RPMI7951 (cell line): ENCODE measurements around the gene PTGER4. TPM values are rescaled to one million over a fixed set of nuclear protein-coding genes. Genes with fewer than 3 reads are reported as not detected.
"Not testable (repeated sequence)": the region's sequence is repeated elsewhere in the genome, so short reads cannot be mapped to it uniquely, and the experiment has no call there.

Source experiments
- DNase-seq: peaks from one replicate; pipeline ENCODE4 v3.0.0-alpha.2; 2012; ENCODE audit warnings: low read depth
- total RNA-seq: library from RNA; depleted of rRNA; stranded (reverse); fragments of >200 nt; shearing (Covaris generic); gene quantifications from 2 replicates; pipeline ENCODE4 v1.2.3, GENCODE V29; 2014; rRNA removed

Gene PTGER4
- 1.2 and 2.2 TPM in 2 replicates for total RNA-seq

GRCh38 chr5:40679913-40680681 is at the start of gene PTGER4:
Gene PTGER4 (plus strand): TSS chr5:40679915. CDS start chr5:40680994, 1,079 bp downstream.
- DNase-seq, result no peak

- DNase-seq, result no peak
Measured at GRCh38 chr5:40630126-40630525, 49.6 kb upstream of the PTGER4 start.

DNA sequence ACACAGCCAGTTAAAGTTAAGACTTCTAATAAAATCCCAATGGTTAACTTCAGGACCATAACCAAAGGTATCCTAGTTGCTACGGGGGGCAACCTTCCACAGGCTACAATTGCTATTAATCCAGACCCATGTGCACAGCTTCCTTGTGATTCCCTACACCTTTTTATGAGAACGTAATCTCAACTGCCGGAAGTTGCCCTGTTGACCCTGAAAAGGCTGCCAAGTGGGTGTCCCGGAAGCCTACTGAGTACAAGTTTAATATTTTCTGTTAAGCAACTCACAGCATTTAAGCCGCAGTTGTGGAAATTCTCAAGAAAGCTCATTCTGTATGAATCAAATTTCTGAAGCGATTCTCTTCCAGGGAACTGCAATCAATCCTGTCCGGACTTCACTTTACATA is 48.5 kb upstream of the PTGER4 start:
- DNase-seq, result no peak

DNA sequence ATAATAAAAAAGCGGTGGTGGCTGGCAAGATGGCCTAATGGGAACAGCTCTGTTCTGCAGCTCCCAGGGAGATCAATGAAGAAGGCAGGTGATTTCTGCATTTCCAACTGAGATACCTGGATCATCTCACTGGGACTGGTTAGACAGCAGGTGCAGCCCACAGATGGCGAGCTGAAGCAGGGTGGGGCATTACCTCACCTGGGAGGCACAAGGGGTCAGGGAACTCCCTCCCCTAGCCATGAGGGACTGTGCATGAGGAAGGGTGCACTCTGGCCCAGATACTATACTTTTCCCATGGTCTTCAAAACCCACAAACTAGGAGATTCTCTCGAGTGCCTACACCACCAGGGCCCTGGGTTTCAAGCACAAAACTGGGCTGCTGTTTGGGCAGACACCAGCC is 45.6 kb upstream of the PTGER4 start:
- DNase-seq, result no peak

DNA sequence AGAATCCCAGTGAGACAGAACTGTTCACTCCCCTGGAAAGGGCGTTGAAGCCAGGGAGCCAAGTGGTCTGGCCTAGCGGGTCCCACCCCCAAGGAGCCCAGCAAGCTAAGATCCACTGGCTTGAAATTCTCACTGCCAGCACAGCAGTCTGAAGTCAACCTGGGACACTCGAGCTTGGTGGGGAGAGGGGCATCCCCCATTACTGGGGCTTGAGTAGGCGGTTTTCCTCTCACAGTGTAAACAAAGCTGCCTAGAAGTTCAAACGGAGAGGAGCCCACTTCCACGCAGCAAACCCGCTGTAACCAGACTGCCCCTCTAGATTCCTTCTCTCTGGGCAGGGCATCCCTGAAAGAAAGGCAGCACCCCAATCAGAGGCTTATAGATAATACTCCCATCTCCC is 45.1 kb upstream of the PTGER4 start:
- DNase-seq, result no peak

- not testable (repeated sequence) for DNase-seq
Measured at GRCh38 chr5:40639531-40639930, 40.2 kb upstream of the PTGER4 start.

GRCh38 chr5:40646266-40646665 is 33.4 kb upstream of the PTGER4 start:
- no peak for DNase-seq

- no peak for DNase-seq
Measured at GRCh38 chr5:40648150-40648549, 31.6 kb upstream of the PTGER4 start.

GRCh38 chr5:40649463-40650030 is 30.2 kb upstream of the PTGER4 start:
- no peak for DNase-seq

DNA sequence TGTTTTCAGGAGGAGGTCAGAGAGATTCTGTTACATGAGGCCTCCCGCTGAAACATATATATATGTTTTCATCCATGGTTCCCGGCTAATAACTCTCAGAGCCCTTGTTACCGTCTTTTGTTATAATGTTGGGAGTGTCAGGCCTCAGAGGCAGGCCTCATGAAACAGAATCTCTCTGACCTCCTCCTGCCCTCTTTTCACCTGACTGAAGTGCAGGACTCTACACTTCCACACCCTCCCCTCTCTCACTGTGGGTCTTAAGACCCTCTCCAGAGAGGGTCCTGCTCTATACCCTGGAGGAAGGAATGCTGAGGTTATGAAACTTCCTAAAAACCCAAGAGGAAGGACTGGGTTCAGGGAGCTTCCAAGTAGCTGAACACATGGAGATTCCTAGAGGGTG is 28.5 kb upstream of the PTGER4 start:
- DNase-seq, result no peak

- no peak for DNase-seq
Measured at GRCh38 chr5:40652441-40653220, 27.1 kb upstream of the PTGER4 start.

DNA sequence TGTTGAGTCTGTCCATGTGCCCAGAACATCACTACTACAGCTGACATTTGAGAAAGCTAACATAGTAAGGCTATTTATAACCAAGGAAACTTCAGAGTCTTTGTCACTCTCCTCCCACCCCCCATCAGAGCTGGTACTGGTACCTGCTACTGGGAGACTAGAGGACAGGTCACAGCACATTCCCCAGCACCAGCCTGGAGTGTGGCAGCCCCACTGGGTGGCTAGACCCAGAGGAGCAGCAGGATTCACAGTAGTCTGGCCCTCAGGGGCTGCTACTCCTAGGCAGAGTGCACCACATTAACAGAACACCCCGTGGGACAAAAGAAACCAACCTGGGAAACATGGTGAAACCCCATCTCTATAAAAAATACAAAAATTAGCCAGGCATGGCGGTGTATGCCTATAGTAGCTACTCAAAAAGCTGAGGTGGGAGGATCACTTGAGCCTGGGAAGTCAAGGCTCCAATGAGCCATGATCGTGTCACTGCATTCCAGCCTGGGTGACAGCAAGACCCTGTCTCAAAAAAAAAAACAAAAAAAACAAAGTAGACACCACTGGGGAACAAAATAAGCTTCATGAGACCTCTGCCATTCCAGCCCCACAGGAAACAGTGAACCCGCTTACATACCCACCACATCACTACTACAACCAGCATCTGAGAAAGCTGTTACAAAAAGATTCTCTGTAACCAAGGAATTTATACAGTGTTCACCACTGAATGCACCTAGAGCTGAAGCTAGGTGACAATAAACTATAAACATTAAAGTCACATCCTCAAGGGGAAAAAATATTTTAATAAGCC is 26.3 kb upstream of the PTGER4 start:
- DNase-seq, result no peak

DNA sequence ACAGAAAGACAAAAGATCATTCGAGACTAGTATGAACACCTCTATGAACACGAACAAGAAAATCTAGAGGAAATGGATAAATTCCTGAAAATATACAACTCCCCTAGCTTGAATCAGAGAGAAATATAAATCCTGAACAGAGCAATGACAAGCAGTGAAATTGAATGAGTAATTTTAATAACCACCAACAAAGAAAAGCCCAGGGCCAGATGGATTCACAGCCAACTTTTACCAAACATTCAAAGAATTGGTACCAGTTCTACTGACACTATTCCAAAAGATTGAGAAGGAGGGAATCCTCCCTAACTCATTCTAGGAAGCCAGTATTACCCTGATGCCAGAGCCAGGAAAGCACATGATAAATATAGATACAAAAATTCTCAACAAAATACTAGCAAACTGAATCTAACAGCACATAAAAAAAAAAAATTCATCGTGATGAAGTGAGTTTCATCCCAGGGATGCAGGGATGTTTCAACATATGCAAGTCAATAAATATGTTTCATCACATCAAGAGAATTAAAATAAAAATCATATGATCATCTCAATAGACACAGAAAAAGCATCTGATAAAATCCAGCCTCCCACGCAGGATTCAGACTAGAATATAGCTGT is 25.2 kb upstream of the PTGER4 start:
- DNase-seq, result peak; percentile 7

DNA sequence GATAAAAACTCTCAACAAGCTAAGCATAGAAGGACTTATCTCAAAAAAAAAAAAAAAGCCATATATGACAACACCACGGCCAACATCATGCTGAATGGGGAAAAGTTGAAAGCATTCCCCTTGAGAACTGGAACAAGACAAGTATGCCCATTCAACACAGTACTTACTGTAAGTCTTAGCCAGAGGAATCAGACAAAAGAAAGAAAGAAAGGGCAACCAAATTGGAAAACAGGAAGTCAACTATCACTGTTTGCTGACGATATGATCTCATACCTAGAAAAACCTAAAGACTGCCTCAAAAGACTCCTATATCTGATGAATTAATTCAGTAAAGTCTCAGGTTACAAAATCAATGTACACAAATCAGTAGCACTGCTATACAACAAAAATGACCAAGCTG is 24.6 kb upstream of the PTGER4 start:
- DNase-seq, result no peak

DNA sequence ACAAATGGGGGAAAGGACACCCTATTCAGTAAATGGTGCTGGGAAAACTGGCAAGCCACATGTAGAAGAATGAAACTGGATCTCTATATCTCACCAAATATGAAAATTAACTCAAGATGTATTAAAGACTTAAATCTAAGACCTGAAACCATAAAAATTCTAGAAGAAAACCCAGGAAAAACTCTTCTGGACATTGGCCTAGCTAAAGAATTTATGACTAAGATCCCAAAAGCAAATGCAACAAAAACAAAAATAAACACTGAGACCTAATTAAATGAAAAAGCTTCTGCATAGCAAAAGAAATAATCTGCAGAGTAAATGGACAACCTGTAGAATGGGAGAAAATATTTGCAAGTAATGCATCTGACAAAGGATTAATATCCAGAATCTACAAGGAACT is 23.6 kb upstream of the PTGER4 start:
- not testable (repeated sequence) for DNase-seq

DNA sequence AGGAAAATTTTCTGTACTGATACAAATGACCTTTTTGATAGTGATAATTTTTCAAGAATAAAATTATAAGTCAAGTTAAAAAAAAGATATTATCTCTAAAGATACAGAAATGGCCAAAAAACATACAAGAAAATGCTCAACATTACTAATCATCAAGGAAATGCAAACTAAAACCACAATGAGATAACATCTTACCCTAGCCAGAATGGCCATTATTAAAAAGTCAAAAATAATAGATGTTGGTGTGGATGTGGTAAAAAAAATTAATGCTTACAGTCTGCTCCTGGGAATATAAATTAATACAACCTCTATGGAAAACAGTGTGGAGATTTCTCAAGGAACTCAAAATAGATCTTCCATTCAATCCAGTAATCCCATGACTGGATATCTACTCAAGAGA is 22.9 kb upstream of the PTGER4 start:
- DNase-seq, result no peak

DNA sequence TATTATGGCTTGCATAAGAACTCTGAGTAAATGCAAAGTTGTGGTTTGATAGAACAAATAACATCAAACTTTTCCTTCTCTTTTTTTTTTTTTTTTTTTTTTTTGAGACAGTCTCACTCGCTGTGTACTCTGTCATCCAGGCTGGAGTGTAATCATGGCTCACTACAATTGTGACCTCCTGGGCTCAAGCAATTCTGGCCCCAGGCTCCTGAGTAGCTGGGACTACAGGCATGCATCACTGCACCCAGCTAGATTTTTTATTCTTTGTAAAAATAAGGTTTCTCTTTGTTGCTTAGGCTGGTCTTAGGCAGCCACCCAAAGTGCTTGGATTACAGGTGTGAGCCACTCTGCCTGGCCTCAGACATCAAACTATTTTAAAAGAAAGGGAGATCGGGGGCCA is 19.0 kb upstream of the PTGER4 start:
- no peak for DNase-seq

DNA sequence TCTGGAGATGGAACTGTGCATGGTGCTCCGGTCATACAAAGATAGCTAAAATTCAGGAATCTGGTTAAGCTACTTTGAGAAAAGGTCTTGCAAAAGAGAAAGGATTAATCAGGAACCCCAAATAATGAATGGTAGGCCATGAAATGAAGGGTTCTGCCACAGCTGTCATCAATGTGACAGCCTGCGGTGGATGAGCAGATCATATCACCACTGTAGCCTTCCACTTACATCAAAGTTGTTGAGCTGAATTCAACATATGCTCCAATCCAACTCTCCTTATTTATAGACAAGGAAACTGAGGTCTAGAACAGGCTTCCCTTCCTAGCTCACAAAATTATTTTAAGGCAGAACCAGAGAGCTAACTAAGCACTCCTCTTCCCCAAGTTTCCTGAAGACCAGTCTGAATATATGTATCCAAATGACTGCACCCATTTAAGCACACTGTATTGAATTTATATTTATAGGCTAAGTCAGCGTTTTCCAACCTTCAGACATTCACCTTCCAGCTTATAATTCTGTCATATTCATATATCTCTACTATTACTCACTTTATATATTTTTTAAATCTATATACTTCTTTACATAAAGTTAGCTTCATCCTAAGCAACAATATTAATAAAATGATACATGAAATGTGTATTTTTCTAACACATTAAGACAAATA is 13.9 kb upstream of the PTGER4 start:
- no peak for DNase-seq

- DNase-seq, result no peak
Measured at GRCh38 chr5:40666657-40667056, 13.1 kb upstream of the PTGER4 start.

DNA sequence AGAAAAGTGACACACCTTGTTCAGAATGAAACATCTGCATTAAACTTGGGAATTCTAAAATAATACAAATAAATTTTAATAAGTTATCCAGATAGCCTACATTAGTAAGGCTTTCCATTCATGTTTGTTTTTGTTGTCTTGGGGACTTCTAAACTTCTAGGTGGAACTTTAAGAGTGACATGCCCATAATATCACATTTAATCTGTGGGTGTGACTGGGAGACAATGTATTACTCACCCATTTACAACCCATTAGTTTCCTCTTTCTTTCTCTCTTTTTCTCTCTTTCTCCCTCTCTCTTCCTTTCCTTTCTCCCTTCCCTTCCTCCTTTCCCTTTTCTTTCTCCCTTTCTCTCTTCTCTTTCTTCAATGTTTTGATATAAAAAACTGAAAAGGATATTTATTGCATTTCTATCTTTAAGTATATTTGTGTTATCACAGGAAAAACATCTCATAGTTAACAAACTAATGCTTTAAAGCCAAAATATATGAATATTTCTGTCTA is 12.5 kb upstream of the PTGER4 start:
- no peak for DNase-seq
